ENCODE results near the gene EMX1.

DNA sequence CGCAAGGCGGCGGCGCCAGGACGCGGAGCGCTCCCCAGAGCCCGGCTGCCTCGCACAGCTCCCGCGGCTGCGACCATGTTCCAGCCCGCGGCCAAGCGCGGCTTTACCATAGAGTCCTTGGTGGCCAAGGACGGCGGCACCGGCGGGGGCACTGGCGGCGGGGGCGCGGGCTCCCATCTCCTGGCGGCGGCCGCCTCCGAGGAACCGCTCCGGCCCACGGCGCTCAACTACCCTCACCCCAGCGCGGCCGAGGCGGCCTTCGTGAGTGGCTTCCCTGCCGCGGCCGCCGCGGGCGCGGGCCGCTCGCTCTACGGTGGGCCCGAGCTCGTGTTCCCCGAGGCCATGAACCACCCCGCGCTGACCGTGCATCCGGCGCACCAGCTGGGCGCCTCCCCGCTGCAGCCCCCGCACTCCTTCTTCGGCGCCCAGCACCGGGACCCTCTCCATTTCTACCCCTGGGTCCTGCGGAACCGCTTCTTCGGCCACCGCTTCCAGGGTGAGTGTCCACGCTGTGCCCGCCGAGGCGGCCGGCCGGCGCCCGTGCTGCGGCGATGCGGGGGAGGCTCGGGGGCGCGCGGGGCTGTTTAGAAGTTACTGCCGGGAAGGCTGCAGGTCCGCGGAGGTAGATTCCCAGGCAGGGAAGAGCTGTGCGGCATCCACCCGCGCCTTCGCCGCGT lies 696 bp downstream of the EMX1 start:
- TF ChIP-seq EZH2 (IDR thresholded peaks at IDR 0.05) = peak; percentile 99
- TF ChIP-seq CTCF (IDR thresholded peaks at IDR 0.05) = no peak
- peak; percentile 98 for TF ChIP-seq EZH2phosphoT487 (IDR thresholded peaks at IDR 0.05)
